Measurements from ENCODE around the gene PIK3C2B.

GRCh38 chr1:204445860-204446412 lies 48.7 kb downstream of the PIK3C2B start:
- TF ChIP-seq CTCF (IDR thresholded peaks at IDR 0.05; ENCODE audit: poor library complexity, severe bottlenecking) (no peak), REST (IDR thresholded peaks at IDR 0.05; ENCODE audit: borderline replicate concordance) (no peak), POLR2AphosphoS5 (IDR thresholded peaks at IDR 0.05) (no peak), EP300 (conservative IDR thresholded peaks at IDR 0.05; ENCODE audit: poor library complexity, severe bottlenecking) (no peak), EZH2 (IDR thresholded peaks at IDR 0.05; ENCODE audit: borderline replicate concordance, insufficient read depth, low read length, poor library complexity, severe bottlenecking) (no peak), SMC3 (conservative IDR thresholded peaks at IDR 0.05; ENCODE audit: poor library complexity) (no peak), TAF1 (IDR thresholded peaks at IDR 0.05; ENCODE audit: low read depth) (no peak)

All from neural cell (in vitro differentiated cells).